Smooth muscle cell (in vitro differentiated cells): Measurements from ENCODE around the gene DIP2C. TPM values are rescaled to one million over a fixed set of nuclear protein-coding genes. Genes with fewer than 3 reads are reported as not detected.

Experiments used
- DNase-seq: peaks from one replicate; lab custom pipeline; 2025; ENCODE audit not compliant: unreplicated experiment; lab: John Stamatoyannopoulos, UW
- H2AFZ ChIP-seq: fragments of 200-600 bp; sonication (generic); 2 replicates; pipeline ENCODE4 v1.6.0; 2016; ENCODE audit warnings: antibody characterized with exemption, low read depth, mild to moderate bottlenecking
- H3F3A ChIP-seq: fragments of 200-600 bp; sonication (generic); 2 replicates; pipeline ENCODE4 v1.6.0; 2017; ENCODE audit warnings: antibody characterized with exemption, low read depth
- H3K27ac ChIP-seq: fragments of 200-600 bp; sonication (generic); 2 replicates; pipeline ENCODE4 v1.5.1; 2016; ENCODE audit warnings: low read depth, mild to moderate bottlenecking
- H3K27me3 ChIP-seq: fragments of 200-600 bp; sonication (generic); 2 replicates; pipeline ENCODE4 v1.6.1; 2016; ENCODE audit warnings: low read depth, mild to moderate bottlenecking
- H3K36me3 ChIP-seq: fragments of 200-600 bp; sonication (generic); 2 replicates; pipeline ENCODE4 v1.5.1; 2016; ENCODE audit warnings: low read depth
- H3K4me1 ChIP-seq: fragments of 200-600 bp; sonication (generic); 2 replicates; pipeline ENCODE4 v1.5.1; 2016; ENCODE audit warnings: low read depth
- H3K4me2 ChIP-seq: fragments of 200-600 bp; sonication (generic); 2 replicates; pipeline ENCODE4 v1.6.0; 2016; ENCODE audit warnings: mild to moderate bottlenecking
- H3K4me3 ChIP-seq: fragments of 200-600 bp; sonication (generic); 2 replicates; pipeline ENCODE4 v1.5.1; 2016; ENCODE audit warnings: mild to moderate bottlenecking
- H3K79me2 ChIP-seq: fragments of 200-600 bp; sonication (generic); 2 replicates; pipeline ENCODE4 v1.6.0; 2016; ENCODE audit warnings: low read depth, mild to moderate bottlenecking
- H3K9ac ChIP-seq: fragments of 200-600 bp; sonication (generic); 2 replicates; pipeline ENCODE4 v1.6.0; 2016; ENCODE audit warnings: low read depth
- H3K9me3 ChIP-seq: fragments of 200-600 bp; sonication (generic); replicated peaks from 2 replicates; pipeline ENCODE4 v1.5.1; 2016; ENCODE audit warnings: low read depth
- H4K20me1 ChIP-seq: fragments of 200-600 bp; sonication (generic); 2 replicates; pipeline ENCODE4 v1.6.0; 2016; ENCODE audit warnings: low read depth
- WGBS: methylation state at CpG from one replicate; pipeline ENCODE4 v1.1.7; 2016; ENCODE audit warnings: low lambda C conversion rate; 5-methylcytosine and 5-hydroxymethylcytosine counted together
- polyA plus RNA-seq: library from polyadenylated mRNA; unstranded; fragments of >200 nt; fragmentation: Nextera tagmentation; extraction: Ambion mirVana; gene quantifications from 2 replicates; pipeline ENCODE4 v1.2.1, GENCODE V29; 2016
- total RNA-seq: library from RNA; depleted of rRNA; stranded (reverse); fragments of >200 nt; gene quantifications from 2 replicates; pipeline ENCODE4 v1.2.3, GENCODE V29; 2014
- TF ChIP-seq, protein P1 (sequence below): fragments of 200-600 bp; sonication (generic); IDR thresholded peaks from 2 replicates; pipeline ENCODE4 v1.5.1; 2017; ENCODE audit warnings: borderline replicate concordance, mild to moderate bottlenecking, antibody characterized with exemption; ENCODE audit not compliant: insufficient read depth, poor library complexity, severe bottlenecking

The DIP2C gene
- total and polyA plus RNA-seq, 2 experiments from 2014 or later, result 14.9 to 15.3 TPM

GRCh38 chr10:375815-376505 is 313.5 kb downstream of the DIP2C start:
- H2AFZ ChIP-seq, result no peak overlapping the region
- H3K27ac ChIP-seq, result no peak overlapping the region
- H4K20me1 ChIP-seq, result no peaks in the 10 kb centered on the region
- H3K36me3 ChIP-seq, result peaks cover 3% of the 10 kb centered on the region
- no peak overlapping the region for H3K9ac ChIP-seq
- peaks cover 25% of the 10 kb centered on the region for H3F3A ChIP-seq
- no peaks in the 10 kb centered on the region for H3K27me3 ChIP-seq
- H3K4me1 ChIP-seq, result peaks cover 22% of the 10 kb centered on the region
- H3K4me2 ChIP-seq, result no peak overlapping the region
- 91% methylated on average over 34 of the region's 35 CpGs for WGBS
- H3K4me3 ChIP-seq, result no peak overlapping the region
- H3K79me2 ChIP-seq, result no peaks in the 10 kb centered on the region
- no peaks in the 10 kb centered on the region for H3K9me3 ChIP-seq
- TF ChIP-seq, protein P1, sequence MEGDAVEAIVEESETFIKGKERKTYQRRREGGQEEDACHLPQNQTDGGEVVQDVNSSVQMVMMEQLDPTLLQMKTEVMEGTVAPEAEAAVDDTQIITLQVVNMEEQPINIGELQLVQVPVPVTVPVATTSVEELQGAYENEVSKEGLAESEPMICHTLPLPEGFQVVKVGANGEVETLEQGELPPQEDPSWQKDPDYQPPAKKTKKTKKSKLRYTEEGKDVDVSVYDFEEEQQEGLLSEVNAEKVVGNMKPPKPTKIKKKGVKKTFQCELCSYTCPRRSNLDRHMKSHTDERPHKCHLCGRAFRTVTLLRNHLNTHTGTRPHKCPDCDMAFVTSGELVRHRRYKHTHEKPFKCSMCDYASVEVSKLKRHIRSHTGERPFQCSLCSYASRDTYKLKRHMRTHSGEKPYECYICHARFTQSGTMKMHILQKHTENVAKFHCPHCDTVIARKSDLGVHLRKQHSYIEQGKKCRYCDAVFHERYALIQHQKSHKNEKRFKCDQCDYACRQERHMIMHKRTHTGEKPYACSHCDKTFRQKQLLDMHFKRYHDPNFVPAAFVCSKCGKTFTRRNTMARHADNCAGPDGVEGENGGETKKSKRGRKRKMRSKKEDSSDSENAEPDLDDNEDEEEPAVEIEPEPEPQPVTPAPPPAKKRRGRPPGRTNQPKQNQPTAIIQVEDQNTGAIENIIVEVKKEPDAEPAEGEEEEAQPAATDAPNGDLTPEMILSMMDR, result no peak
- DNase-seq, result no peak

DNA sequence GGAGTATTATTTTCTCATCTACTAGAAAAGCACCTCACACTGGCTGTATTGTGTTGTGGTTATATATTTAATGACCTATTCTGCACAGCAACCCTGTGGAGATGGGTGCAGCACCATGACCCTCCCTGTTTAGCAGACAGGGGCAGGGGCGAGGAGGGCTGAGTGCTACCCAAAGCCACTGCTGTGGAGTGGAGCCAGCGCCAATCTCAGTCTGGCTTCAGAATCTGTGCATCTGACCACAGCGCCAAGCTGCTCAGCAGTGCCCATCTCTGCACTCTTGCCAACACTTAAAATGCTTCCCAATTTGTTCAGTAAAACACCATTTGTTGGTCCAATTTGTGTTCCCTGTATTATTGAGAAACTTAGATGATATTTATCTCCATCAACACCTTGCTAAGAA is 315.1 kb downstream of the DIP2C start:
- H3K9ac ChIP-seq, result peak overlapping the region; percentile 42
- H3K79me2 ChIP-seq, result no peaks in the 10 kb centered on the region
- H3K4me2 ChIP-seq, result peak overlapping the region; percentile 75
- H3K36me3 ChIP-seq, result peaks cover 3% of the 10 kb centered on the region
- no peaks in the 10 kb centered on the region for H3K27me3 ChIP-seq
- no peaks in the 10 kb centered on the region for H3K9me3 ChIP-seq
- H3F3A ChIP-seq, result peaks cover 25% of the 10 kb centered on the region
- DNase-seq, result no peak
- no peak overlapping the region for H2AFZ ChIP-seq
- WGBS, result 97% methylated on average over 3 of the region's 3 CpGs
- H3K27ac ChIP-seq, result peak overlapping the region; percentile 97
- no peak overlapping the region for H3K4me3 ChIP-seq
- peaks cover 22% of the 10 kb centered on the region for H3K4me1 ChIP-seq
- H4K20me1 ChIP-seq, result peaks cover 2% of the 10 kb centered on the region
- TF ChIP-seq, protein P1, result no peak

- Histone ChIP-seq H4K20me1 (peaks cover 3% of the 10 kb centered on the region), H3K27ac (peak overlapping the region; percentile 97), H3K27me3 (no peaks in the 10 kb centered on the region), H3K4me2 (peak overlapping the region; percentile 75), H2AFZ (no peak overlapping the region), H3F3A (peaks cover 25% of the 10 kb centered on the region), H3K4me3 (no peak overlapping the region), H3K36me3 (peaks cover 3% of the 10 kb centered on the region), H3K9me3 (no peaks in the 10 kb centered on the region), H3K79me2 (no peaks in the 10 kb centered on the region), H3K9ac (peak overlapping the region; percentile 67), H3K4me1 (peaks cover 22% of the 10 kb centered on the region)
- DNase-seq, result no peak
- TF ChIP-seq, protein P1, result no peak
- WGBS, result 34% methylated on average over 8 of the region's 8 CpGs
Observed at GRCh38 chr10:373526-374309, 315.8 kb downstream of the DIP2C start.
